Right atrium auricular region (tissue), 2 donors: ENCODE measurements around the gene PRSS56. TPM values are rescaled to one million over a fixed set of nuclear protein-coding genes. Genes with fewer than 3 reads are reported as not detected.

Experiments
- DNase-seq: peaks from one replicate; pipeline ENCODE4 v3.0.0-alpha.2; 2019; ENCODE audit warnings: low spot score
- H3K27ac ChIP-seq, 2 donors: fragments of 200-600 bp; sonication (generic); 1 replicate in 1 of 2; 2 replicates in 1 of 2; pipeline ENCODE4 v1.5.1; 2016 to 2019
- H3K27me3 ChIP-seq, 2 donors: fragments of 200-600 bp; sonication (generic); one replicate each; pipeline versions ENCODE4 v1.5.1 to v1.6.0; 2017 to 2019
- H3K36me3 ChIP-seq: fragments of 200-600 bp; sonication (generic); one replicate; pipeline ENCODE4 v1.5.1; 2016
- H3K4me1 ChIP-seq, 2 donors: fragments of 200-600 bp; sonication (generic); one replicate each; pipeline versions ENCODE4 v1.5.1 to v1.6.0; 2017 to 2019
- H3K4me3 ChIP-seq, 2 donors: fragments of 200-600 bp; sonication (generic); 1 replicate in 1 of 2; 2 replicates in 1 of 2; pipeline ENCODE4 v1.5.1; 2017 to 2019; ENCODE audit warnings: mild to moderate bottlenecking in 1 of 2, moderate library complexity in 1 of 2
- H3K9me3 ChIP-seq, 2 donors: fragments of 200-600 bp; sonication (generic); one replicate each; pipeline ENCODE4 v1.5.1; 2019
- CTCF ChIP-seq, 2 donors: fragments of 200-600 bp; sonication (generic); IDR thresholded peaks; one replicate each; pipeline ENCODE4 v1.5.1; 2019; ENCODE audit warnings: antibody characterized with exemption in 2 of 2
- total RNA-seq, 2 donors: library from RNA; depleted of rRNA; stranded (reverse); fragments of >200 nt; gene quantifications; one replicate each; pipeline ENCODE4 v1.1.0, GENCODE V29; 2016

The PRSS56 gene
- total RNA-seq, 2 donors from 2014 or later = 0.20 TPM; not detected in 1

- Histone ChIP-seq H3K27me3 (peaks cover 0 to 20% of the 10 kb centered on the region in 2 donors), H3K36me3 (no peaks in the 10 kb centered on the region), H3K4me1 (peaks cover 0 to 47% of the 10 kb centered on the region in 2 donors), H3K27ac (no peak overlapping the region), H3K9me3 (no peaks in the 10 kb centered on the region), H3K4me3 (no peak overlapping the region)
- TF ChIP-seq CTCF (IDR thresholded peaks at IDR 0.05) = no peak
- DNase-seq = no peak
Measured at GRCh38 chr2:232524771-232525170, 4.6 kb downstream of the PRSS56 start.

GRCh38 chr2:232525199-232525598 lies 5.0 kb downstream of the PRSS56 start:
- Histone ChIP-seq H3K27me3 (peaks cover 0 to 20% of the 10 kb centered on the region in 2 donors), H3K9me3 (no peaks in the 10 kb centered on the region), H3K36me3 (no peaks in the 10 kb centered on the region), H3K4me3 (no peak overlapping the region), H3K4me1 (peaks cover 0 to 47% of the 10 kb centered on the region in 2 donors), H3K27ac (no peak overlapping the region)
- TF ChIP-seq CTCF (IDR thresholded peaks at IDR 0.05) = no peak
- DNase-seq = no peak

DNA sequence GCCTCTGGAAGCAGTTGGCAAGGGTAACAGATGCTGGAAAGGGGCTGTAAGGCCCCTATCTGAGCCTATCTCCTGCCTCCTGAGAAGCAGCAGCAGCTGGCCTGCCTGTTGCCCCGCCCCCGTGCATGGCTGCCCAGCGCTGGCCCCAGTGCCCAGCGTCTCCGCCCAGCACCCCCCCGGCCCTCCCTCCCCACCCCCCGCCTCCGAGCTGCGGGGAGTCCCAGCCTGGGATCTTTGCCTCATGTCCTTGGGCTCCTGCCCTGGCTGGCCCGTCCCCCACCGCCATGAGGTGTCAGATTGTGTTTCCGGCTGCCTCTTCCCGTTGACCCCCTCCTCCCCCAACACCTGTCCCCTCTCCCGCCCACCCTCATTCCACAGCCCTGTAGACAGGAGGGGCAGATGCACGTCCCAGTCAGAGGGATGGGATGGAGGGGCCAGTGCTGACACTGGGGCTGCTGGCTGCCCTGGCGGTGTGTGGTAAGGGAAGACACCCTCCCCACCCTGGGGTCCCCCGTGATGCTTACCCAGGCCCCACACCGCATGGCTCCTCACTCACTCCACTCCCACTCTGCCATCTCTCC lies 5.7 kb downstream of the PRSS56 start, which contains the start of gene CHRND:
Gene CHRND (plus strand): TSS at position 370 of the 581 bp plus-strand sequence. CDS start 56 bp downstream, at position 426.
- H3K4me1 ChIP-seq = peaks cover 0 to 47% of the 10 kb centered on the region in 2 donors
- no peak for DNase-seq
- peaks cover 0 to 20% of the 10 kb centered on the region in 2 donors for H3K27me3 ChIP-seq
- H3K9me3 ChIP-seq = no peaks in the 10 kb centered on the region
- H3K4me3 ChIP-seq = peak within 1 kb of the TSS in 1 of 2 donors; percentile 6
- TF ChIP-seq CTCF (IDR thresholded peaks at IDR 0.05) = no peak
- H3K36me3 ChIP-seq = no peaks in the 10 kb centered on the region
- H3K27ac ChIP-seq = peak within 1 kb of the TSS; percentile 26 to 29

GRCh38 chr2:232526372-232526941 lies 6.3 kb downstream of the PRSS56 start:
- H3K27ac ChIP-seq = peak overlapping the region; percentile 26 to 29
- peaks cover 0 to 19% of the 10 kb centered on the region in 2 donors for H3K27me3 ChIP-seq
- DNase-seq = no peak
- no peaks in the 10 kb centered on the region for H3K9me3 ChIP-seq
- H3K36me3 ChIP-seq = no peaks in the 10 kb centered on the region
- peaks cover 0 to 47% of the 10 kb centered on the region in 2 donors for H3K4me1 ChIP-seq
- no peak for TF ChIP-seq CTCF (IDR thresholded peaks at IDR 0.05)
- no peak overlapping the region for H3K4me3 ChIP-seq

DNA sequence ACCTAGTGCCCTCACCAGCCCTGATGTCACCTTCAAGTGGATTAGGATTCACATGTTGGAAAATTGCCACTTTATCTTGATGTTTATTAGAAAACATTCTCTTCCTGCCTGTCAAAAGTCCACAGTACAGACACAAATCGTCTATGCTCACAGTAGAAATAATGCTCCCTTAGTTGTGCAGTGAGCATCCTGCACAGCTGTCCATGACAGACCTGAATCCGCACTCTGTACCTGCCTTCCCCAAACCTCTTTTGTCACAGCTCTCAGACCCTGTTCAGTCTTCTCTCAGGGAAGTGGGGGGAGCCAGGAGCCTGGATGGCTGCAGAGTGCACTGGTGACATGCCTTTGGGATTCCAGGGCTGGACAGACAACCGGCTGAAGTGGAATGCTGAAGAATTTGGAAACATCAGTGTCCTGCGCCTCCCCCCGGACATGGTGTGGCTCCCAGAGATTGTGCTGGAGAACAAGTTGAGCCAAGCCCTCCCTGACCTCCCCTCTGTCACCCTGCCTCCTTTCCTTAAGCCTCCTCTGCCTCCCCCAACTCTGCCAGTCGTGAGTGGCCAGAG lies 7.8 kb downstream of the PRSS56 start:
- no peaks in the 10 kb centered on the region for H3K9me3 ChIP-seq
- H3K27ac ChIP-seq = no peak overlapping the region
- peaks cover 0 to 34% of the 10 kb centered on the region in 2 donors for H3K4me1 ChIP-seq
- peaks cover 0 to 7% of the 10 kb centered on the region in 2 donors for H3K27me3 ChIP-seq
- DNase-seq = no peak
- no peak overlapping the region for H3K4me3 ChIP-seq
- no peak for TF ChIP-seq CTCF (IDR thresholded peaks at IDR 0.05)
- no peaks in the 10 kb centered on the region for H3K36me3 ChIP-seq
